ENCODE data around the gene PLEKHJ1.

DNA sequence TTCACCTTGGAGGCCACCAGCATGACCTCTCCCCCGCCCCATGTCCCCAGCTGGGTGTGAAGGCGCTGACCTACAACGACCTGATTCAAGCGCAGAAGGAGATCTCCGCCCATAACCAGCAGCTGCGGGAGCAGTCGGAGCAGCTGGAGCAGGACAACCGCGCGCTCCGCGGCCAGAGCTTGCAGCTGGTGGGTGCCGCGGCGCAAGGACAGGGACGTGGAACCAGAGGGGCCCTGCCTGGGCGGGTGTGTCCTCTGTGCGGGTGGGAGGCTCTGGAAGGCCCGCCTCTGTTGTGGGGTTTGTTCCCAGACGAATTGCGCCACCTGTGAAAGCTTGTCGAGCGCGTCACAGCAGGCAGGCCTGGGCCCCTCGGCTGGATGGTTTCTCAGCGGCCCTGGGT is 22.3 kb downstream of the PLEKHJ1 start:
- TF ChIP-seq, protein P1, sequence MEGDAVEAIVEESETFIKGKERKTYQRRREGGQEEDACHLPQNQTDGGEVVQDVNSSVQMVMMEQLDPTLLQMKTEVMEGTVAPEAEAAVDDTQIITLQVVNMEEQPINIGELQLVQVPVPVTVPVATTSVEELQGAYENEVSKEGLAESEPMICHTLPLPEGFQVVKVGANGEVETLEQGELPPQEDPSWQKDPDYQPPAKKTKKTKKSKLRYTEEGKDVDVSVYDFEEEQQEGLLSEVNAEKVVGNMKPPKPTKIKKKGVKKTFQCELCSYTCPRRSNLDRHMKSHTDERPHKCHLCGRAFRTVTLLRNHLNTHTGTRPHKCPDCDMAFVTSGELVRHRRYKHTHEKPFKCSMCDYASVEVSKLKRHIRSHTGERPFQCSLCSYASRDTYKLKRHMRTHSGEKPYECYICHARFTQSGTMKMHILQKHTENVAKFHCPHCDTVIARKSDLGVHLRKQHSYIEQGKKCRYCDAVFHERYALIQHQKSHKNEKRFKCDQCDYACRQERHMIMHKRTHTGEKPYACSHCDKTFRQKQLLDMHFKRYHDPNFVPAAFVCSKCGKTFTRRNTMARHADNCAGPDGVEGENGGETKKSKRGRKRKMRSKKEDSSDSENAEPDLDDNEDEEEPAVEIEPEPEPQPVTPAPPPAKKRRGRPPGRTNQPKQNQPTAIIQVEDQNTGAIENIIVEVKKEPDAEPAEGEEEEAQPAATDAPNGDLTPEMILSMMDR (IDR thresholded peaks at IDR 0.05): no peak
- no peak for TF ChIP-seq POLR2A (IDR thresholded peaks at IDR 0.05)

Data from adrenal gland (tissue), 5 donors.